AG10803 (cell line): ENCODE data around the gene FSIP1.

Experiments used
- DNase-seq: peaks from one replicate; pipeline ENCODE4 v3.0.0; 2010; ENCODE audit warnings: low read depth
- H3K4me3 ChIP-seq: 2 replicates; pipeline ENCODE4 v1.5.1; 2011; ENCODE audit warnings: mild to moderate bottlenecking, low read length, control low read depth
- CTCF ChIP-seq: conservative IDR thresholded peaks from 2 replicates; pipeline ENCODE4 v1.5.1; 2011; ENCODE audit warnings: mild to moderate bottlenecking, low read length, control low read depth, inconsistent platforms

The FSIP1 gene

GRCh38 chr15:39746714-39747276, 35.8 kb downstream of the FSIP1 start:
- no peak for TF ChIP-seq CTCF
- DNase-seq: no peak
- H3K4me3 ChIP-seq: no peak overlapping the region

- no peak overlapping the region for H3K4me3 ChIP-seq
- no peak for TF ChIP-seq CTCF
- DNase-seq: peak; percentile 54
Measured at GRCh38 chr15:39746176-39746575, 36.5 kb downstream of the FSIP1 start.

GRCh38 chr15:39745415-39745814, 37.2 kb downstream of the FSIP1 start:
- H3K4me3 ChIP-seq: no peak overlapping the region
- no peak for DNase-seq
- TF ChIP-seq CTCF: no peak

GRCh38 chr15:39744334-39745103, 38.1 kb downstream of the FSIP1 start:
- no peak overlapping the region for H3K4me3 ChIP-seq
- no peak for DNase-seq
- no peak for TF ChIP-seq CTCF

GRCh38 chr15:39743611-39744010, 39.0 kb downstream of the FSIP1 start:
- TF ChIP-seq CTCF: no peak
- H3K4me3 ChIP-seq: no peak overlapping the region
- DNase-seq: no peak

- no peak for TF ChIP-seq CTCF
- H3K4me3 ChIP-seq: no peak overlapping the region
- DNase-seq: peak; percentile 49
Measured at GRCh38 chr15:39741258-39741657, 41.4 kb downstream of the FSIP1 start.

GRCh38 chr15:39738998-39739397, 43.6 kb downstream of the FSIP1 start:
- TF ChIP-seq CTCF: no peak
- DNase-seq: no peak
- H3K4me3 ChIP-seq: no peak overlapping the region
